NCI-H446 (cell line): ENCODE measurements around the gene ITPKB.
A peak's percentile ranks its signal among the peaks of the same experiment; 100 is the strongest.
"Not testable (repeated sequence)": the region's sequence is repeated elsewhere in the genome, so short reads cannot be mapped to it uniquely, and the experiment has no call there.

Experiments
- DNase-seq, 2 experiments: peaks; one replicate each; lab custom pipeline; 2025; lab: John Stamatoyannopoulos, UW

ITPKB gene

GRCh38 chr1:226754793-226755533 is 15.9 kb upstream of the ITPKB start:
- DNase-seq = no peak

GRCh38 chr1:226754097-226754496 is 15.0 kb upstream of the ITPKB start:
- no peak for DNase-seq

GRCh38 chr1:226751703-226752102 is 12.6 kb upstream of the ITPKB start:
- DNase-seq = no peak

- DNase-seq = no peak
These were observed 12.1 kb upstream of the ITPKB start for GRCh38 chr1:226751214-226751613.

- DNase-seq = no peak
These were observed 10.4 kb upstream of the ITPKB start for GRCh38 chr1:226749467-226749866.

GRCh38 chr1:226748306-226748705 is 9.2 kb upstream of the ITPKB start:
- no peak for DNase-seq

- DNase-seq = not testable (repeated sequence)
These were observed 8.6 kb upstream of the ITPKB start for GRCh38 chr1:226747519-226748263.

GRCh38 chr1:226743259-226743658 is 4.2 kb upstream of the ITPKB start:
- DNase-seq = no peak

- DNase-seq = no peak
These were observed 1.9 kb upstream of the ITPKB start for GRCh38 chr1:226741009-226741408.

- DNase-seq = no peak
These were observed 599 bp upstream of the ITPKB start for GRCh38 chr1:226739696-226740065.

GRCh38 chr1:226738421-226738994 is 574 bp downstream of the ITPKB start:
- DNase-seq = no peak

GRCh38 chr1:226737819-226738420 is 1.2 kb downstream of the ITPKB start:
- peak in 1 of 2 experiments; percentile 39 for DNase-seq

- peak in 1 of 2 experiments; percentile 50 for DNase-seq
These were observed 1.9 kb downstream of the ITPKB start for GRCh38 chr1:226736908-226737818.

GRCh38 chr1:226736001-226736907 is 2.8 kb downstream of the ITPKB start:
- peak in 1 of 2 experiments; percentile 84 for DNase-seq

GRCh38 chr1:226735576-226735975 is 3.5 kb downstream of the ITPKB start:
- DNase-seq = no peak

GRCh38 chr1:226734611-226735153 is 4.4 kb downstream of the ITPKB start:
- no peak for DNase-seq

- DNase-seq = no peak
These were observed 5.2 kb downstream of the ITPKB start for GRCh38 chr1:226733876-226734275.

GRCh38 chr1:226733304-226733703 is 5.8 kb downstream of the ITPKB start:
- DNase-seq = no peak

GRCh38 chr1:226732856-226733291 is 6.2 kb downstream of the ITPKB start:
- no peak for DNase-seq

- DNase-seq = no peak
These were observed 7.7 kb downstream of the ITPKB start for GRCh38 chr1:226731257-226731893.
